ENCODE measurements around the gene PSORS1C2.
"Not testable (repeated sequence)": the region's sequence is repeated elsewhere in the genome, so short reads cannot be mapped to it uniquely, and the experiment has no call there.

PSORS1C2 gene

DNA sequence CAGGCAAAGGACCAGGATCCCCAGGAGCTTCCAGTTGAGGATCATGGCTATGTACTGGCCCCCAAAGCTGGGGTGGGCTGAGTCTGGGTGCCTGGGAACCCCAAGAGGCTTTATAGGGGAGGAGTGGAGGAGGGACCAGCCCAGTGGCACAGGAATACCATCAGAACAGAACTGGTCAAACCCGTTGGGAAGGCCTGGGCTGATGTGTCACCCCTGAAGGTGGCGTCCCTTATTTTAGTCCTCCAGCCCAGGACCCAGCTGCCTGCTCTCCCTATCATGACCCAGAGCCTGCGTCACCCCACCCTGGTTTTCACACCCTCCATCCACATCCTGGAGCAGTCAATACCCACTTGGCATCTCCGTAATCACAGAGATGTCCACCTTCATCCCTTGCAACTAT lies at the start of gene PSORS1C2:
TSS of gene PSORS1C2 (minus strand) at position 85 of the 400 bp plus-strand sequence. CDS start at position 45, 40 bp downstream.
- DNase-seq = no peak

DNA sequence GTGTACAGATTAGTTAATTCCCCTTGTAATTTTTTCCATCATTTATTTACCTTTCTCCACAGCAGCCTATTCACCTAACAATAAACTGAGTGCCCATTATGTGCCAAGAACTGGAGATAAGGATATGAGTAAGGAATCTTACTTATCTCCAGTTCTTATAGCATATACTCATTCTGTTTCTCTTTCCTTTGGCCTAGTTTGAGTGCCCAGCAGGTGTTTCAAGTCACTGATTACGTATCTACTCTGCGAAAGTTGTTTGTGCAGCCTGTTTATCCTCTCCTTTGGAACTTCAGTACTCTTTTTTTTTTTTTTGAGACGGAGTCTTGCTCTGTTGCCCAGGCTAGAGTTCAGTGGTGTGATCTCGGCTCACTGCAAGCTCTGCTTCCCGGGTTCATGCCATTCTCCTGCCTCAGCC lies 48.9 kb upstream of the PSORS1C2 start:
- no peak for DNase-seq

DNA sequence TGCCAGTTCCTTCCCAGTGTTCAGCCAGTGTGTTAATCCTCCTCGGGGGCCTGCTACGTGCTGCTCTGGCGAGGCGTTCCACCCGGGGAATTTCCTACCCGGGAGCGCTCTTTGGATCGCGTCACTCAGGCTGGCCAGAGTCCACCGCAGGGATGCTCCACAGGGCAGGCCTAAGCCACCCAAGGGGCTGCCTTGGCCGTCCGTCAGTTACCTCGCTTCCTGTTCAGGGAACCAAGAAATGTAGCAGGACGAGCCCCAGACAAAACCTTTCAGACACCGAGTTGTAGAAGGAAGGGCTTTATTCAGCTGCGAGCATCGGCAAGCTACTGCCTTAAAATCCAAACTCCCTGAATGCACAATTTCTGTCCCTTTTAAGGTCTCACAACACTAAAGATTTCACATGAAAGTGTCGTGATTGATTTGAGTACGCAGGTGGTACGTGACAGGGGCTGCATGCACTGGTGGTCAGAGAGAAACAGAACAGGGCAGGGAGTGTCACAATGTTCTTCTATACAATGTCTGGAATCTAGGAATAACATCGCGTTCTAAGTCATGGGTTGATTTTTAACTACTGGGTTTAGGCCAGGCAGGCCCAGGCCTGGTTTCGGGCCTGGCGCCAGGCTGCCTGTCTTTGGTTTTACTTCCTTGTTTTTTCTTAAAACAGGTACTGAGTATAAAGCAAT lies 47.3 kb upstream of the PSORS1C2 start:
- DNase-seq = no peak

DNA sequence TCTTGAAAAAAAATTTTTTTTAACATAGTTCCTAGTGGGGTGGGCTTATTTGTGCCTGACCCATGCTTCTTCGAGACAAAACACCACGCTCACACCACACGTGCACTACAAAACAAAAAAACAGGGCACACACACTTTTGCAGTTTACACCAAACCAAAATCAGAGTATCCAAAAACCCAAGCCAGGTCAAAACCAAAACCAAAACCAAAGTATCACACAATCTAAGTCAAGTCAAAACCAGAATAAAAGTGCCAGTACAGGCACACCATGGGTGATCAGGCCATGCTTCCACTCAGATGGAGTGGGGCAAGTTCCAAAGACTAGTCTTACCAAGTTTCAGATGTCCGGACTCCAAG lies 46.8 kb upstream of the PSORS1C2 start:
- DNase-seq = not testable (repeated sequence)

DNA sequence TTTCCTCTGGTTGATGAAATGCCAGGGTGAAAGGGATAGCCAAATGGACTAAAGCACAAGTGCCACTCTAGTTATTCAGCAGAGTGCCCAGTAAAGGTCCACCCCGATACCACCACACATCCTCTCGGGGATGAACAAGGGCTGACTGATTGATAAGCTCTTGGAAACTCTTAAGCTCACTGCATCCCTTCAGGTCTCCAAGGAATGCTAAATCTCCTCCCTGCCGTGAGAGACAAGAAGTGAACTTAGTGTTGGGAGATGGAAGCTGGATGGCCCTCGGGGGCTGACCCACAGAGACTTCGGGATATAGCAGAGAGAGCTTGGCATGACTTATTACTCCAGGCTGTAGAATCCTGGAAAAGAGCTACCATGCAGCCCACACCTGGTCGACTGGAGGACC lies 45.0 kb upstream of the PSORS1C2 start:
- DNase-seq = not testable (repeated sequence)

DNA sequence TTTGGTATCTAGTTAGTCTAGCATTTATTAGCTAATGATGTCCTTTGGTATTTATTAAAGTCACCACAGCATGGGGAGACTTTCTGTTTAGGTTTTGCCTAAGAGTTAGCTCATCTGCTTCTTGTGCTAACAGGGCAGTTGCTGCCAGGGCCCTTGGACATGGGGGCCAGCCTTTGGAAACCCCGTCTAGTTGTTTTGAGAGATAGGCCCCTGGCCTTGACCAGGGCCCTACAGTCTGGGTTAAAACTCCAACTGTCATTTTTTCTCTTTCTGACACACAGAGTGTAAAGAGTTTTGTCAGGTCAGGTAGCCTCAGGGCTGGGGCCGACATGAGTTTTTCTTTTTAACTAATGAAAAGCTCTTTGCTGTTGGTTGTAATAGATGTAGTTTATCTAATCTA lies 44.4 kb upstream of the PSORS1C2 start:
- not testable (repeated sequence) for DNase-seq

DNA sequence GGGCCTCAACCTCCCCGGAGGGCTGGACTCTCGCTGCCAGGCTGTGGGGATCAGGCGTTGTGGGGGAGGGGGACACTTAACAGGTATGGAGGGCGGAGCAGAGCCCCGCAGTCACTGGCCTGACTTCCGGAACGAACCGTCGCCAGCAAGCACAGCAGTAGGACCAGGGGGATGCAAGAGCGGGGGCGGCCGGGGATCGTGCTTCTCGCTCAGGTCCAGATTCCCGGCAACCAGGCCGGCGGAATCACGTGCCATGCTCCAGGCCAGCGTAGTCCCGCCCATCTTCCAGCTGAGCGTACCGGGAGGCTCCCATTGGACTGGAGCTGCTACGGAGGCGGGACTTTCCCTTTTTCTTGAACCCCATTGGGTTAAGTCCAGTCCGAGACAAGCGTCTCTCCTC lies 41.6 kb upstream of the PSORS1C2 start:
- DNase-seq = peak; percentile 57 to 64

DNA sequence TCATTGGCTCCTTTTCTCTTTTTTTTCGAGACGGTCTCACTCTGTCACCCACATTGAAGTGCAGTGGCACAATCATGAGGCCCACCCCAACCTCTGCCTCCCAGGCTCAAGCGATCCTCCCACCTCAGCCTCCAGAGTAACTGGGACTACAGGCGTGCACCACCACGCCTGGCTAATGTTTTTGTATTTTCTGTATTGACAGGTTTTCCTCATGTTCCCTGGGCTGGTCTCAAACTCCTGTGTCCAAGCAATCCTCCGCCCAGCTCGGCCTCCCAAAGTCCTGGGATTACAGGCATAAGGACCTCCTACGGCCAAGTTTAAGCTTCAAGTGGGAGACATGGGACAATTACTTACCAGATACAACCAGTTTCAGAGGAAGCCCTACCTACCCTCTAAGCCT lies 41.0 kb upstream of the PSORS1C2 start:
- no peak for DNase-seq

DNA sequence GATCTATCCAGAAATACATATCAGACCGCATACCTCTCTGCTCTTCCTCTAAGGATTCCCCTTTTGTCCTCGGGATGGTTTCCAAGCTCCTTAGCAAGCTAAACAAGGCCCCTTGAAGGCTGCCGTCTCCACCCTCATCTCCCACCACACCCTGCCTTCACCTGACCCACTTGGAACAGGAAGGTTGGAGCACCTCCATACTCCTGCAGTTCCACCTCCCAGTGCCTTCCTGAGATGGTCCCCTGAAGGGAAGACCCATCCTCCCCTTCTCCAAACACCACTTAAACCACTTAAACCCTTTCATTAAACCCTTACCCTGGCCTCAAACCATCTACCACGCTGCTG lies 40.1 kb upstream of the PSORS1C2 start:
- DNase-seq = no peak

DNA sequence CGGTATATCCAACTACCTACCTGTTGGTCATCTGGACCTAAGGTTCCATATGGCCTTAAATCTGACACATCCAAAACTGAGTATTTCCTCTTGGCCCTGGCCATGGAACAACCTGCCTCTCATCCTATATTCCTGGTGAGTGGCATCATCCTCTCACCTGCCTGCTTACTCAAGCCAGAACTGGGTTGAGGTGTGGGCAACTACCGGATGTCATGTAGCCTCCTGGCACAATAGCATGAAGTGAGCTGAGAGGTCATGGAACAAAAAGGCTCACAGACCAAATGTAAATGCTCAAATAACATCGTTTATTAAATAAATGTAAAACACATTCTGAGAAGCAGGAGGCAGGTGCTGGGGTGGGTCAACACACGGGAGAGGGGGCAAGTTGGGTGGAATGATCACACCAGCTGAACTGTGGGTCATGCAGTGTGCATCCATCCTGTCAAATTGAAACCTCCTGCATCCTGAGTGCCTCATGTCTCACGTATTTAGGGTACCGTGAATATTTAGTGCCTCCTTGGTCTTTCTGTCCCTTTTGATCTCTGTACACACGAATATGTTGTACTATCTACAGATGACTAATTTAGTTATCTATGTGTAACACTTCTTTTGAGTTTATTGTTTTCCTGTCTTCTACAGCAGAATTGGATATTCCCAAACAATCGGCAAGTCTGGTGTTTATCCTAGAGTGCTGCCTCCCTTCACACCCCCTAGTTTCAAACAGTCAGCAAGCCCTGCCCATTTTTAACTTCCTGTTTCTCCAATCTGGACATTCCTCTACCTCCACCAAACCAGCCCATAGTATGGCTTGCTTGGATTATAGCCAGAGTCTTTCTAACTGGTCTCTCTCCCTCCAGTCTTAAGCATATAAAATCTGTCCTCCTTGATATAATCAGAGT lies 39.5 kb upstream of the PSORS1C2 start:
- no peak for DNase-seq

DNA sequence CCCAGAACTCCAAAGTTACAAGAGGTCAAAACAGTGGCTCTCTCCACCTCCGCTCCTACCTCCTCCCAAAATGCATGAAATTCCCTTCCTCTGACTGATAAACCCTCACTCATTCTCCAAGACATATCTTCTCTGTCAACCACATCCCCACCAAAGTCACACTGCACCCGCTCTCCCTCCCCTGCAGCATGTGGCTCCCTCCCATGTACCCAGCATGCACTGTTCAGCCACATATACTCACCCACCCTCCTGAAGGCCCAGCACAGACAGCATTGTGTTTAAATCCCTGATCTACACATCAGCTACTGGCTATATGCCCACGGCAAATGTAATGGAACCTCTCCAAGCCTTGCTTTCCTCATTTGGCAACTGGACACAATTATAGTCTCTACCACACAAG lies 37.1 kb upstream of the PSORS1C2 start:
- no peak for DNase-seq

DNA sequence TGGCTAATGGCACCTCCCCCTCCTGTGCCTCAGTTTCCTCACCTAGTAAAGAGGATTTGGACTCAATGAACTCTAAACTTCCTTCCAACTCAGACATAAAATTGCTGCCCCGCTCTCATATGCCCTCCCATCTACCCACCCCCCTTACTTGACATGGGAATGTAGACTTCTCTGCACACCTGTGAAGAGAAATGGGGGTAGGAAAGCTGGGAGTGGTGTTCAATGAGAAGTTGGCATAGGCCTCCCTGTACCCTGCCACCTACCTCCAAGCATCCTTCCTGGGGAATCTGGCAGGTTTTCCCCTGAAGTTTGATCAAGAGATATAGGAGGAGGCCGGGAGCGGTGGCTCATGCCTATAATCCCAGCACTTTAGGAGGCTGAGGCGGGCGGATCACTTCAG lies 35.5 kb upstream of the PSORS1C2 start:
- no peak for DNase-seq

DNA sequence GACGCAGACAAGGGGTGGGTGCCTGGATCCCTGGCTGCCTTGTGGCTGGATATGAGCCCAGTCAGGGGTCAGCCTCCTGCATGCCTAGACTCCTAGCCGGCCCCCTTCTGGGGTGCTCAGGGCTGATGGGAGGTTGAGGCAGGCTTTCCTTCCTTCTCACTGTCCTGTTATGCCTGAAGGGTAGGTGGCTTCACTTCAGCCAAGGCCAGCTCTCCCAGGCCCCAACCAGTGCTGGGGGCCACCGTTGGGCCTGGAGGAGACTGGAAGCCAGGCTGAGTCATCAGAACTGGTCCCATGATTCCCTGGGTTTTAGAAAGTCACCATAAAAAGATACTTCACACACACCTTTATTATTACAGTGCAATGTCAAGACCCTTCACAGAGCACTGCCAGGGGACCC lies 34.5 kb upstream of the PSORS1C2 start:
- no peak for DNase-seq

DNA sequence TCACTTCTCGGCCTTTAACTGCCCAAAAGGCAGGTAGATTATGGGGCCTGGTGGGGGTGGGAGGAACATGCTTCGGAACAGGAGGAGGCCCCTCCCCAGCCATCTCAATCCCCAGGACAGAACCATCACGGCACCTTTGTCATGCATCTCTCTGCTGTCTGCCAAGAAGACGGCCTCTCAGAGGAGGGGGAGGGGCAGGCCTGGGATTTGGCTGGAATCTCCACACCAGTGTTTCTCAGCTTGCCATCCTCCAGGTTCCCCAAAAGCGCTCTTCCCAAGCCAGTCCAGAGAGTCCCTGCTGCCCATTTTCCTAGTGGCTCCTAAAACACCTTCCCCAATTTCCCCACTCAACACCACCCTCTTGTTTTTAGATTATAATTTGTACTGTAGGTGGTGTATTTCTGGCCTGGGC lies 34.1 kb upstream of the PSORS1C2 start:
- no peak for DNase-seq

DNA sequence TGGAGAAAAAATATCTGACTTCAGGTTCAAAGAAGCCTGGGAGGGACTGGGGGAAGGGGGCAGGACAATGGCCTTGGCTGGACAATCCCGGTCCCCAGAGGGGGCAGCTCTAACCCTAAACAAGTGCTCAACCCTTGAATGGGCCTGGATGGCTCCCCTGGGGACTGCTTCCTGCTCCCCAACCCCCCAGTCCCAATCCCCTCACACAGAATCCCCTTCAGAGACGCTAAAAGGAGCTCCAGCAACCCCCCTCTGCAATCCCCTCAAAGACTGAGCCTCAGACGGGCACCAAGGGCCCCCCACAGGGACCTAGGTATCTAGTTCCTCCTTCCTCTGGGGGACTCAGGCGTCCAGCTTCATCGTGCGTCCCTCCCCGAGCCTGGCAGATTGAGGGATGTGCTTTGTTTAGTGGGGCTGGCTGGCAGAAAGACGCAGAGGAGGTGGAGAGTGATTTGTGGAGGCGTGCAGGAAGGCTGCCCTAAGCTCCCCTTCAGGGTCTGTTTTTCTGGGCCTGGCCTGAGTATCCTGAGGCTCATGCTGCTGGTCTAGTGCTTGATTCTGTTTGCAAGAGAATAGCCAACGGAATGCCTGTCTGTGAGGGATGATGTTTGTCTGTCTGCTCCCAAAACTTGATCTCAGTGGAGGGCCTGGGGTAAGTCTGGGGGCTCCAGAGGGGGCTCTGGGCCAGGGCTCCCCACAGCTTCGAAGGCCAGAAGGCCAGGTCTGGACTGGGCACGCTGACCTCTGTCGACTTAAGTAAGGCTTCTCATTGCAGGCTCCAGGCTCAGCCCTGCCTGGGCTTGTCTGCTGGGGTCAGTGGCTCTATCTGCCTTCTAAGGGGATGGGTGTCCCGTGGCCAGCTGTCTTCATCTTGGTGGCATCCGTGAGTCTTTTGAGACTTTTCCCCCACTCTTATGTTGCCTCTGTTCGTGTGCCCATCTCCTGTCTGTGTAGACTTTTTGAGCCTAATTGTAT lies 33.4 kb upstream of the PSORS1C2 start:
- DNase-seq = no peak

DNA sequence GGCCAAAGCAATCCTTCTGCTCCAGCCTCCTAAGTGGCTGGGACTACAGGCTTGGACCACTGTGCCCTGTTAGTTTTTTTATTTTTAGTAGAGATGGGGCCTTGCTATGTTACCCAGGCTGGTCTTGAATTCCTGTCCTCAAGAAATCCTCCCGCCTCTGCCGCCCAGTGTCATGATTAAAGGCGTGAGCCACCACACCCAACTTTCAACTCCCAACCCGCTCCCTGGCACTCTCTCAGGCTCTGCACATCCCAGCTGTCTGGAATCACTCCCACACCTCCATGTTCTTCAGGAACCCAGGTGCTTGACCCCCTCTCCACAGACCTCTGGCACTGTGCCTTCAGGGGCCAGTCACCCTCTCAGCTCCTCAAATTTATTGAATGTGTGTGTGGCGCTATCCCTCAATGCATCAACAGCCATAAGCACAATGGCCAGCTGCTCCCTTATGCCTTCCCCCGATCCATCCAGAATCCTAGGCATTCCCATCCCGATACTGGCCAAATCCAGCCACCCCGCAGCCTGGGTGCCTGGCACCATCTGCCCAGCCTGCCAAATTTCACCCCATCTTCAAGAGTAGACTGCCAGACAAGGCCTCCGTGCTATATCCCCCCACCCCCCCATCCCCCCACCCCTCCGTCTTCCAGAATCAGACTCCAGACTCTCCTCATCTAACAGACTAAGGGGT lies 32.3 kb upstream of the PSORS1C2 start:
- DNase-seq = no peak

DNA sequence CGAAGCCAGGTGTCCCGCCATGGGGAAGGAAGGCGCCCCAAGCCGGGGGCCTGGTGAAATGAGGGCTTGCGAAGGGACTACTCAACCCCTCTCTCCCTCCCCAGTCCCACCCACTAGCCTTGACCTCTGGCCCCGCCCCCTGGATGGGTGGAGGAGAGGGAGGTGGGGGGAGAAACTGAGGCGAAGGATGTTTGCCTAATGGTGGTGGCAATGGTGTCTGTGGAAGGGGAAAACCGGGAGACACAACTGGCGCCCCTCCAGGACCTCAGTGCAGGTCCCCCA lies 31.7 kb upstream of the PSORS1C2 start, which contains the start of gene POU5F1:
TSS of gene POU5F1 (minus strand) at position 83 of the 282 bp plus-strand sequence. CDS start at position 21, 62 bp downstream.
- no peak for DNase-seq

DNA sequence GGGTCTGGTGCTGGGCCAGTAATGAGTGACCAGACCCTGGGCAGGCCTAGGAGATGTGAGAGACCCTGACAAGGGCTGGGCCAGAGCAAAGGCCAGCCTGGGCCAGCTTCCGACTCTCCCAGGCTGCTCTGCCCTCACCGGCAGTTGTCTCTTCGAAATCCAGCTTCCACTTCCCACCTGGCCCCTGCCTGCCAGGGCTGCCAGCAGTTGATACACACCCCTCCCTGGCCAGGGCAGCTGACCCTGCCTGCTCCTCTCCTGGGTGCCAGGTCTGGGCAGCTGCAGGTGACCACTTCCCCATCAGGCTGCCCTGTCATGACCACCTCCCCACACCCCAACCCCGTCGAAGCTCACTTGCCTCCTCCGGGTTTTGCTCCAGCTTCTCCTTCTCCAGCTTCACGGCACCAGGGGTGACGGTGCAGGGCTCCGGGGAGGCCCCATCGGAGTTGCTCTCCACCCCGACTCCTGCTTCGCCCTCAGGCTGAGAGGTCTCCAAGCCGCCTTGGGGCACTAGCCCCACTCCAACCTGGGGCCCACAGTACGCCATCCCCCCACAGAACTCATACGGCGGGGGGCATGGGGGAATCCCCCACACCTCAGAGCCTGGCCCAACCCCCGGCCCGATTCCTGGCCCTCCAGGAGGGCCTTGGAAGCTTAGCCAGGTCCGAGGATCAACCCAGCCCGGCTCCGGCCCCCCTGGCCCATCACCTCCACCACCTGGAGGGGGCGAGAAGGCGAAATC lies 31.2 kb upstream of the PSORS1C2 start:
- not testable (repeated sequence) for DNase-seq

DNA sequence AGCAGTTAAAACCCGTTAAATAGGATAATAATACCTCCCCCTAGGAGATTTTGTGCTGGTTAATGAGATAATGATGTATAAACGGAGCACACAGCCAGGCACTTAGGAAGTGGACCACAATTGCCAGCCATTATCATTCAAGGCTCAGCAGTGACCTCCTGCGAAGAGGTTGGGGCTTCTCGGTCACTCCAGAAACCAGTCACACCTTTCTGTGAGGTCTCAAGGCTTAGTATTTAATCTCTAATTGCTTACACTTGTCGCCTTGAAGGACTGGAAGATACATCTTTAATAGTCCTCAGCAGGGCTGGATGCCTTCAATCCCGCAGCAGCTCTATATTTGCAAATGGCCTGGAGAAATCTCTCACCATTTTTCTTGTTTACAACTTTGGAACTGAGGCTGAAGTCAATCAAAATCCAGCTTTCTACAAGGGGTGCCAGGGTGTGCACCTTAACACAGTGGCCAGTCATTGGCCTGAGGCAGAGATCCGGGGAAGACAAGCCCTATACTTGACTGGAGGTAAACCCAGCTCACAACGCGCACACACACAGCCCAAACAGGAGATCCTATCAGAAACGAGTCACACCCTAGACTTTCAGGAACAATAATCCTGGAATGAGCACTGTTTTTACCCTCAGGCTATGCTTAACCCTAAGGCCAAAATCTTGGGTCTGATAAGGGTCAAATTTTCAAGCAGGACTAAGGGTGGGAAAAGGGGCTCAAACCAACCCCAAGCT lies 30.4 kb upstream of the PSORS1C2 start:
- DNase-seq = no peak

DNA sequence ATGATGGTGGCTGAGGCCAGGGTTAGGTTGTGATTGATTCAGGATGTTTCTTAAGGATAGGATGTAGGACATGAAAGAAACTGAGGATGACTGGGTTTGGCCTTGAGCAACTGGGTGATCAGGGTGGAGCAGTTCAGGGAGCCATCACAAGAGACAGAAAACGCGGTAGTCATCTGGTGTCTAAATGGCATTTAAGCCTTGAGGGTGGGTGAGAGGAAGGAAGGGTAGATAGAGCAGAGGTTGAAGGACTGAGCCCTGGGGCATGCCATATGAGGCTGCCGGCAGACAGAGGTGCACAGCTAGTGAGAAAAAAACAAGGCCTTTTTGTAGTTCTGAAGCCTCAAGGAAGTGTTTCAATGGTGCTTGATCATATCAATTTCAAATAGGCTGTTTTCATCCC lies 29.7 kb upstream of the PSORS1C2 start:
- no peak for DNase-seq

DNA sequence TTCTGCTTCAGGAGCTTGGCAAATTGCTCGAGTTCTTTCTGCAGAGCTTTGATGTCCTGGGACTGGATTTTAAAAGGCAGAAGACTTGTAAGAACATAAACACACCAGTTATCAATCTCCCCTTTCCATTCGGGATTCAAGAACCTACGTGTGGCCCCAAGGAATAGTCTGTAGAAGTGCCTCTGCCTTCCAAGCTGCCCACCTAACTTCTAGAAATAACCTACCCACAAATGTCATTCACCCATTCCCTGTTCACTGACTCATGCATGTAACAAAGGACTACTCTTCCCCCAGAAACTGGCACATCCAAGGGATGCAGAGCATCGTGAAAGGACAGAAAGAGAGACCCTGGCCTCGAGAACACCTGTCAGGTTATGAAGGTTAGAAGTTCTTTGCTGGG lies 27.1 kb upstream of the PSORS1C2 start:
- no peak for DNase-seq
